Smooth muscle cell (in vitro differentiated cells): ENCODE measurements around the gene RBL2. TPM values are rescaled to one million over a fixed set of nuclear protein-coding genes. Genes with fewer than 3 reads are reported as not detected.

Experiments used
- DNase-seq: peaks from one replicate; lab custom pipeline; 2025; ENCODE audit not compliant: unreplicated experiment; lab: John Stamatoyannopoulos, UW
- H2AFZ ChIP-seq: fragments of 200-600 bp; sonication (generic); 2 replicates; pipeline ENCODE4 v1.6.0; 2016; ENCODE audit warnings: antibody characterized with exemption, low read depth, mild to moderate bottlenecking
- H3F3A ChIP-seq: fragments of 200-600 bp; sonication (generic); 2 replicates; pipeline ENCODE4 v1.6.0; 2017; ENCODE audit warnings: antibody characterized with exemption, low read depth
- H3K27ac ChIP-seq: fragments of 200-600 bp; sonication (generic); 2 replicates; pipeline ENCODE4 v1.5.1; 2016; ENCODE audit warnings: low read depth, mild to moderate bottlenecking
- H3K27me3 ChIP-seq: fragments of 200-600 bp; sonication (generic); 2 replicates; pipeline ENCODE4 v1.6.1; 2016; ENCODE audit warnings: low read depth, mild to moderate bottlenecking
- H3K36me3 ChIP-seq: fragments of 200-600 bp; sonication (generic); 2 replicates; pipeline ENCODE4 v1.5.1; 2016; ENCODE audit warnings: low read depth
- H3K4me1 ChIP-seq: fragments of 200-600 bp; sonication (generic); 2 replicates; pipeline ENCODE4 v1.5.1; 2016; ENCODE audit warnings: low read depth
- H3K4me2 ChIP-seq: fragments of 200-600 bp; sonication (generic); 2 replicates; pipeline ENCODE4 v1.6.0; 2016; ENCODE audit warnings: mild to moderate bottlenecking
- H3K4me3 ChIP-seq: fragments of 200-600 bp; sonication (generic); 2 replicates; pipeline ENCODE4 v1.5.1; 2016; ENCODE audit warnings: mild to moderate bottlenecking
- H3K79me2 ChIP-seq: fragments of 200-600 bp; sonication (generic); 2 replicates; pipeline ENCODE4 v1.6.0; 2016; ENCODE audit warnings: low read depth, mild to moderate bottlenecking
- H3K9ac ChIP-seq: fragments of 200-600 bp; sonication (generic); 2 replicates; pipeline ENCODE4 v1.6.0; 2016; ENCODE audit warnings: low read depth
- H3K9me3 ChIP-seq: fragments of 200-600 bp; sonication (generic); replicated peaks from 2 replicates; pipeline ENCODE4 v1.5.1; 2016; ENCODE audit warnings: low read depth
- H4K20me1 ChIP-seq: fragments of 200-600 bp; sonication (generic); 2 replicates; pipeline ENCODE4 v1.6.0; 2016; ENCODE audit warnings: low read depth
- WGBS: methylation state at CpG from one replicate; pipeline ENCODE4 v1.1.7; 2016; ENCODE audit warnings: low lambda C conversion rate; 5-methylcytosine and 5-hydroxymethylcytosine counted together
- polyA plus RNA-seq: library from polyadenylated mRNA; unstranded; fragments of >200 nt; fragmentation: Nextera tagmentation; extraction: Ambion mirVana; gene quantifications from 2 replicates; pipeline ENCODE4 v1.2.1, GENCODE V29; 2016
- total RNA-seq: library from RNA; depleted of rRNA; stranded (reverse); fragments of >200 nt; gene quantifications from 2 replicates; pipeline ENCODE4 v1.2.3, GENCODE V29; 2014
- TF ChIP-seq, protein P1 (sequence below): fragments of 200-600 bp; sonication (generic); IDR thresholded peaks from 2 replicates; pipeline ENCODE4 v1.5.1; 2017; ENCODE audit warnings: borderline replicate concordance, mild to moderate bottlenecking, antibody characterized with exemption; ENCODE audit not compliant: insufficient read depth, poor library complexity, severe bottlenecking

RBL2 gene
- total and polyA plus RNA-seq, 2 experiments from 2014 or later, result 21.0 to 42.7 TPM

DNA sequence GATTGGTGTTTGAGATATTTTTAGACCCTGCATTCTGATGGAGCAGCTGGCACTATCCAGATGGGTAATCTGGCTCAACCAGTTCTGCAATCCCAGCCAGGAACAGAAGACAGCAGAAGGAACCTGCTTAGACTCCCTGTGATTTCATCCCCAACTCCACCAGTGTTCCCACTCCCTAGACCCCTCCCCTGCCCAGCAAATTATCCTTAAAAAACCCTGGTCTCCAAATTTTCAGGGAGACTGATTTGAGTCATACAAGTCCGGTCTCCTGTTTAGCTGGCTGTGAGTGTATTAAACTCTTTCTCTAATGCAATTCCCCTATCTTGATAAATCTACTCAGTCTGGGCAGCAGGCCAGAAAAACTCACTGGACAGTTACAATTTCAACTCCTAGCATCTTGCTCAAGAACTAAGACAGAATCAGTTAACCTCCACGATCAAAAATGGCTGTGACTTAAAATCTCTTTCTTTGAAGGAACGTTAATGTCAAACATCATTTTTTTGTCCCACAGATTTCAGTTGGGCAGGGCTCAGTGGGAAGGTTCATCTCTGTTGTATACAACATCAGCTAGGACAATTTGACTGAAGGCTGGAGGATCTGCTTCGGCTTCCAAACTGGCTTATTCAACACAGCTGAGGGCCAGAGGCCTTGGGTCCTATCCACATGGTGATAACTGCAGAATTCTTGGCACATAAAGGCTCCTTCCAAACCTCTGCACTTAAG lies 4.9 kb upstream of the RBL2 start:
- H2AFZ ChIP-seq, result no peak overlapping the region
- no peaks in the 10 kb centered on the region for H3F3A ChIP-seq
- H3K9me3 ChIP-seq, result no peaks in the 10 kb centered on the region
- H3K4me2 ChIP-seq, result no peak overlapping the region
- TF ChIP-seq, protein P1, sequence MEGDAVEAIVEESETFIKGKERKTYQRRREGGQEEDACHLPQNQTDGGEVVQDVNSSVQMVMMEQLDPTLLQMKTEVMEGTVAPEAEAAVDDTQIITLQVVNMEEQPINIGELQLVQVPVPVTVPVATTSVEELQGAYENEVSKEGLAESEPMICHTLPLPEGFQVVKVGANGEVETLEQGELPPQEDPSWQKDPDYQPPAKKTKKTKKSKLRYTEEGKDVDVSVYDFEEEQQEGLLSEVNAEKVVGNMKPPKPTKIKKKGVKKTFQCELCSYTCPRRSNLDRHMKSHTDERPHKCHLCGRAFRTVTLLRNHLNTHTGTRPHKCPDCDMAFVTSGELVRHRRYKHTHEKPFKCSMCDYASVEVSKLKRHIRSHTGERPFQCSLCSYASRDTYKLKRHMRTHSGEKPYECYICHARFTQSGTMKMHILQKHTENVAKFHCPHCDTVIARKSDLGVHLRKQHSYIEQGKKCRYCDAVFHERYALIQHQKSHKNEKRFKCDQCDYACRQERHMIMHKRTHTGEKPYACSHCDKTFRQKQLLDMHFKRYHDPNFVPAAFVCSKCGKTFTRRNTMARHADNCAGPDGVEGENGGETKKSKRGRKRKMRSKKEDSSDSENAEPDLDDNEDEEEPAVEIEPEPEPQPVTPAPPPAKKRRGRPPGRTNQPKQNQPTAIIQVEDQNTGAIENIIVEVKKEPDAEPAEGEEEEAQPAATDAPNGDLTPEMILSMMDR, result no peak
- DNase-seq, result no peak
- no peak overlapping the region for H3K27ac ChIP-seq
- H3K4me1 ChIP-seq, result peaks cover 5% of the 10 kb centered on the region
- H4K20me1 ChIP-seq, result no peaks in the 10 kb centered on the region
- 85% methylated on average over 4 of the region's 4 CpGs for WGBS
- H3K36me3 ChIP-seq, result no peaks in the 10 kb centered on the region
- H3K79me2 ChIP-seq, result no peaks in the 10 kb centered on the region
- H3K9ac ChIP-seq, result no peak overlapping the region
- no peak overlapping the region for H3K4me3 ChIP-seq
- no peaks in the 10 kb centered on the region for H3K27me3 ChIP-seq

DNA sequence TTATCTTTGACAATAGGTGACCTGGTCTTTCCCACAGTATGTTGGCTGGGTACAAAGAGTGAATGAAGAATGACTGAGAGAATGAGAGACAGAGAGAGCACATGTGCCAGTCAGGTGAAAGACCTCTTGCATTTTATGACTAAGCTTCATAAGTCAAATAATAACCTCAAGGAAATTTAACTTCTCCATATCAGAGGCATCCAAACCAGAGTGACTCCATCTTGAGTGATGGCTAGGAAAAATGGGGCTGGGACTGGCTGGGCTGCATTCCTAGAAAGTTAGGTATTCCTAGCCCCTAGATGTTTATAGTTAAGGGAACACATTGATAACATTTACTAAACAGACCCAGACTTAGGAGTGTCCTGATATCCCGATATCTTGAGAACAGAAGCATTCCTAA lies 3.9 kb upstream of the RBL2 start:
- 81% methylated on average over 1 of the region's 1 CpG for WGBS
- Histone ChIP-seq H3K9ac (no peak overlapping the region), H3K36me3 (no peaks in the 10 kb centered on the region), H3K4me3 (no peak overlapping the region), H3K4me2 (no peak overlapping the region), H3K9me3 (no peaks in the 10 kb centered on the region), H3K27me3 (no peaks in the 10 kb centered on the region), H3K27ac (no peak overlapping the region), H3K79me2 (no peaks in the 10 kb centered on the region), H2AFZ (no peak overlapping the region), H3K4me1 (peaks cover 5% of the 10 kb centered on the region), H3F3A (no peaks in the 10 kb centered on the region), H4K20me1 (no peaks in the 10 kb centered on the region)
- no peak for DNase-seq
- TF ChIP-seq, protein P1, result no peak

DNA sequence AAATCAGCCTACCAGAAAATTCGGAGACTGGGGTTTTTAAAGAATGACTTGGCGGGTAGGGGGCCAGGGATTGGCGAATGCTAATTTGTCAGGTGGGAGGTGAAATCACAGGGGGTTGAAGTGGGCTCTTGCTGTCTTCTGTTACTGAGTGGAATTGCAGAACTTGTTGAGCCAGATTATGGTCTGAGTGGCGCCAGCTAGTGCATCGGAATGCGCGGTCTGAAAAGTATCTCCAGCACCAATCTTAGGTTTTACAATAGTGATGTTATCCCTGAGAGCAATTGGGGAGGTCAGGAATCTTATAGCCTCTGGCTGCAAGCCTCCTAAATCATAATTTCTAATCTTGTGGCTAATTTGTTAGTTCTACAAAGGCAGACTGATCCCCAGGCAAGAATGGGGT lies 762 bp upstream of the RBL2 start:
- Histone ChIP-seq H3K4me1 (peaks cover 11% of the 10 kb centered on the region), H3K9ac (peak overlapping the region; percentile 89), H3K4me2 (peak overlapping the region; percentile 87), H3K27ac (peak overlapping the region; percentile 80), H4K20me1 (peaks cover 16% of the 10 kb centered on the region), H3K27me3 (no peaks in the 10 kb centered on the region), H3K4me3 (peak overlapping the region; percentile 96), H2AFZ (peak overlapping the region; percentile 99), H3K9me3 (no peaks in the 10 kb centered on the region), H3F3A (no peaks in the 10 kb centered on the region), H3K79me2 (peaks cover 30% of the 10 kb centered on the region), H3K36me3 (no peaks in the 10 kb centered on the region)
- WGBS, result 51% methylated on average over 7 of the region's 7 CpGs
- TF ChIP-seq, protein P1, result no peak
- no peak for DNase-seq

DNA sequence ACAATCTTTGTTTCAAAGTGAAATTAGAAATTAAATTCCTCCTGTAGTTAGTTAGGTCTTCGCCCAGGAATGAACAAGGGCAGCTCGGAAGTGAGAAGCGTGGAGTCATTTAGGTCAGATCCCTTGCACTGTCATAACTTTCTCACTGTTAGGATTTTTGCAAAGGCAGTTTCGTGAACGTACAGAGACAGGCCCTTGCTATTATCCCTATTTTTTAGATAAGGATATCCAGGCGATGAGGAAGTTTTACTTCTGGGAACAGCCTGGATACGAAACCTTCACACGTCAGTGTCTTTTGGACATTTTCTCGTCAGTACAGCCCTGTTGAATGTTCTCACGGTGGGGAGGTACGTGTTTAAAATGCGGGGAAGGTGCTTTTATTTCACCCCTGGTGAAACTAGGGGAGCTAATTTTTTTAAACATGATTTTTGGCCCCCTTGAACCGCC lies 318 bp upstream of the RBL2 start:
- 21% methylated on average over 13 of the region's 13 CpGs for WGBS
- peaks cover 16% of the 10 kb centered on the region for H4K20me1 ChIP-seq
- H3K4me3 ChIP-seq, result peak overlapping the region; percentile 96
- peak overlapping the region; percentile 87 for H3K4me2 ChIP-seq
- H3K79me2 ChIP-seq, result peaks cover 32% of the 10 kb centered on the region
- H2AFZ ChIP-seq, result peak overlapping the region; percentile 99
- no peak for DNase-seq
- peak overlapping the region; percentile 89 for H3K9ac ChIP-seq
- H3K4me1 ChIP-seq, result peaks cover 11% of the 10 kb centered on the region
- no peaks in the 10 kb centered on the region for H3K9me3 ChIP-seq
- no peaks in the 10 kb centered on the region for H3K36me3 ChIP-seq
- TF ChIP-seq, protein P1, result no peak
- no peaks in the 10 kb centered on the region for H3F3A ChIP-seq
- peak overlapping the region; percentile 80 for H3K27ac ChIP-seq
- no peaks in the 10 kb centered on the region for H3K27me3 ChIP-seq
